ENCODE measurements around the gene ACP4.
"Not testable (repeated sequence)": the region's sequence is repeated elsewhere in the genome, so short reads cannot be mapped to it uniquely, and the experiment has no call there.

The ACP4 gene

DNA sequence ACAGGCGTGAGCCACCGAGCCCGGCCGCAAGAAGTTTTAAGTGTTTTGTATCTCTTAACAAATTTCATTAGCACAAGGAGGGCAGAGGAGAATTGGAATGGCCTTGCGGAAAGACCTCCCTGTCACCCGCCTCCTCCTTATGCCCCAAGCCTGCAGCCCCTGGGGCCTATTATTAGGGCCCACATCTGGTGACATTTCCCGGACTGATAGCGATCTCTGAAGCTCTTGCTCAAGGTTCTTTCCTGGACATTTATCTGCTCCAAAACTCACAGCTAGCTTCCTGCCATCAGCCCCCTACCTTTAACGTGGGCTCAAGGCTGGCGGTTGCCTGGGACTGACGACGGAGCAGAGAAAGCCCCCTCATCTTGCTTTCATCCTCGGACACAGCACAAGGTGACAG lies 26.7 kb upstream of the ACP4 start:
- not testable (repeated sequence) for H3K36me3 Mint-ChIP-seq (ENCODE audit: insufficient read depth); H3K9me3 Mint-ChIP-seq; DNase-seq (ENCODE audit: low spot score in 2 of 2); H3K4me1 Mint-ChIP-seq; ATAC-seq (replicated peaks; ENCODE audit: extremely low read depth, poor library complexity, severe bottlenecking); H3K4me3 Mint-ChIP-seq; H3K27ac Mint-ChIP-seq (ENCODE audit: low read depth)
- peaks cover 34% of the 10 kb centered on the region for H3K27me3 Mint-ChIP-seq

- H3K27me3 Mint-ChIP-seq: peaks cover 36% of the 10 kb centered on the region
- DNase-seq (ENCODE audit: low spot score in 2 of 2) (no peak), ATAC-seq (replicated peaks; ENCODE audit: extremely low read depth, poor library complexity, severe bottlenecking) (no peak)
- no peak overlapping the region for H3K4me3 Mint-ChIP-seq
- no peak overlapping the region for H3K27ac Mint-ChIP-seq (ENCODE audit: low read depth)
- H3K4me1 Mint-ChIP-seq: no peaks in the 10 kb centered on the region
- no peaks in the 10 kb centered on the region for H3K9me3 Mint-ChIP-seq
- H3K36me3 Mint-ChIP-seq (ENCODE audit: insufficient read depth): no peaks in the 10 kb centered on the region
Observed at GRCh38 chr19:50764409-50764808, 25.8 kb upstream of the ACP4 start.

DNA sequence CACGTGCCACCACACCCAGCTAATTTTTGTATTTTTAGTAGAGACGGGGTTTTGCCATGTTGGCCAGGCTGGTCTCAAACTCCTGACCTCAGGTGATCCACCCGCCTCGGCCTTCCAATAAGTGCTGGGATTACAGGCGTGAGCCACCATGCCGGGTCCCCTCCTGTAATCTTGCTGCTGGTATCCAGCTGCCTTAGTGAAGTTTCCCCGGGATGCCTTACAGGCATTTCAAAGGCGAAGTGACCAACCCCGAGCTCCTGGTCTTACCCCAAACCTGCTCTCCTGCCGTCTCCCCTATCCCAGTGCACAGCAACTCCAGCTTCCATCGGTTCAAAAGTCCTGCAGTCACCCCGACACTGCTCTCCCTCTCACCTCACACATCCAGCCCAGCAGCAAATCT lies 23.5 kb upstream of the ACP4 start:
- not testable (repeated sequence) for DNase-seq (ENCODE audit: low spot score in 2 of 2); ATAC-seq (replicated peaks; ENCODE audit: extremely low read depth, poor library complexity, severe bottlenecking); H3K27ac Mint-ChIP-seq (ENCODE audit: low read depth); H3K4me1 Mint-ChIP-seq; H3K4me3 Mint-ChIP-seq; H3K36me3 Mint-ChIP-seq (ENCODE audit: insufficient read depth); H3K9me3 Mint-ChIP-seq
- peaks cover 46% of the 10 kb centered on the region for H3K27me3 Mint-ChIP-seq

DNA sequence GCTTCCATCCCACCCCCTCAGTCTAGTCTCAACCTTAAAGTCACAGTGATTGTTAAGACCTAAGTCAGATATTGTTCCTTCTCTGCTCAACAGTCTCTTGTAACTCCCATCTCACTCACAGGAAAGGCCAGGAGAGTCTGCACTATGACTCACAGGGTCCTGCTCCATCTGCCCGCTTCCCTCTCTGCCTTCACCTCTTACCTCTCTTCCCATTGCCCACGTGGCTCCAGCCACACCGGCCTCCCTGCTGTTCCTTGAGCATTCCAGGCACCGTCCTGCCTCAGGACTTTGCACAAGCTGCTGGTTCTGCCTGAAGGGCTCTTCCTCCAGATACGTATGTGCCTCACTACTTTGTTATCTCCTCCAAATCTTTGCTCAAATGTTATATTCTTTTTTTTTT lies 23.0 kb upstream of the ACP4 start:
- not testable (repeated sequence) for H3K27ac Mint-ChIP-seq (ENCODE audit: low read depth); H3K36me3 Mint-ChIP-seq (ENCODE audit: insufficient read depth); ATAC-seq (replicated peaks; ENCODE audit: extremely low read depth, poor library complexity, severe bottlenecking); H3K4me1 Mint-ChIP-seq; DNase-seq (ENCODE audit: low spot score in 2 of 2); H3K9me3 Mint-ChIP-seq; H3K4me3 Mint-ChIP-seq
- peaks cover 46% of the 10 kb centered on the region for H3K27me3 Mint-ChIP-seq

- Mint-ChIP-seq H3K27me3 (peaks cover 46% of the 10 kb centered on the region), H3K27ac (ENCODE audit: low read depth) (no peak overlapping the region), H3K36me3 (ENCODE audit: insufficient read depth) (no peaks in the 10 kb centered on the region), H3K9me3 (no peaks in the 10 kb centered on the region), H3K4me3 (no peak overlapping the region), H3K4me1 (no peaks in the 10 kb centered on the region)
- no peak for ATAC-seq (replicated peaks; ENCODE audit: extremely low read depth, poor library complexity, severe bottlenecking)
- DNase-seq (ENCODE audit: low spot score in 2 of 2): no peak
Observed at GRCh38 chr19:50768277-50768676, 21.9 kb upstream of the ACP4 start.

DNA sequence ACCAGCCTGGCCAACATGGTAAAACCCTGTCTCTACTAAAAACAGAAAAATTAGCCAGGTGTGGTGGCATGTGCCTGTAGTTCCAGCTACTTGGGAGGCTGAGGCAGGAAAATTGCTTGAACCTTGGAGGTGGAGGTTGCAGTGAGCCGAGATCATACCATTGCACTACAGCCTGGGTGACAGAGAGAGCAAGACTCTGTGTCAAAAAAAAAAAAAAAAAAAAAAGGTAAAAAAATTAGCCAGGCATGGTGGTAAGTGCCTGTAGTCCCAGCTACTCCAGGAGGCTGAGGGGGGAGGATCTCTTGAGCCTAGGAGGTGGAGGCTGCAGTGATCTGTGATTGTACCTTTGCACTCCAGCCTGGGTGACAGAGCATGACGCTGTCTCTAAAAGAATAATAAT lies 20.1 kb upstream of the ACP4 start, which contains the start of gene GPR32:
Gene GPR32, plus strand, starts transcription at position 301 of the 400 bp plus-strand sequence. CDS start 137 bp downstream, outside the sequence.
- H3K9me3 Mint-ChIP-seq; DNase-seq (ENCODE audit: low spot score in 2 of 2); H3K4me1 Mint-ChIP-seq; H3K27ac Mint-ChIP-seq (ENCODE audit: low read depth); H3K36me3 Mint-ChIP-seq (ENCODE audit: insufficient read depth); ATAC-seq (replicated peaks; ENCODE audit: extremely low read depth, poor library complexity, severe bottlenecking); H3K4me3 Mint-ChIP-seq: not testable (repeated sequence)
- H3K27me3 Mint-ChIP-seq: peaks cover 45% of the 10 kb centered on the region

DNA sequence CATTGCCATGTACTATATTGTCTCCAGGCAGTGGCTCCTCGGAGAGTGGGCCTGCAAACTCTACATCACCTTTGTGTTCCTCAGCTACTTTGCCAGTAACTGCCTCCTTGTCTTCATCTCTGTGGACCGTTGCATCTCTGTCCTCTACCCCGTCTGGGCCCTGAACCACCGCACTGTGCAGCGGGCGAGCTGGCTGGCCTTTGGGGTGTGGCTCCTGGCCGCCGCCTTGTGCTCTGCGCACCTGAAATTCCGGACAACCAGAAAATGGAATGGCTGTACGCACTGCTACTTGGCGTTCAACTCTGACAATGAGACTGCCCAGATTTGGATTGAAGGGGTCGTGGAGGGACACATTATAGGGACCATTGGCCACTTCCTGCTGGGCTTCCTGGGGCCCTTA lies 19.3 kb upstream of the ACP4 start:
- Mint-ChIP-seq H3K4me3 (no peak overlapping the region), H3K36me3 (ENCODE audit: insufficient read depth) (no peaks in the 10 kb centered on the region), H3K27me3 (peaks cover 45% of the 10 kb centered on the region), H3K27ac (ENCODE audit: low read depth) (no peak overlapping the region), H3K9me3 (no peaks in the 10 kb centered on the region), H3K4me1 (no peaks in the 10 kb centered on the region)
- DNase-seq (ENCODE audit: low spot score in 2 of 2) (no peak), ATAC-seq (replicated peaks; ENCODE audit: extremely low read depth, poor library complexity, severe bottlenecking) (no peak)

- peaks cover 46% of the 10 kb centered on the region for H3K27me3 Mint-ChIP-seq
- no peak overlapping the region for H3K4me3 Mint-ChIP-seq
- no peaks in the 10 kb centered on the region for H3K4me1 Mint-ChIP-seq
Observed at GRCh38 chr19:50772476-50772875, 17.7 kb upstream of the ACP4 start.

GRCh38 chr19:50772912-50773311 lies 17.3 kb upstream of the ACP4 start:
- DNase-seq (ENCODE audit: low spot score in 2 of 2); H3K4me3 Mint-ChIP-seq; H3K9me3 Mint-ChIP-seq; ATAC-seq (replicated peaks; ENCODE audit: extremely low read depth, poor library complexity, severe bottlenecking); H3K27ac Mint-ChIP-seq (ENCODE audit: low read depth); H3K4me1 Mint-ChIP-seq; H3K36me3 Mint-ChIP-seq (ENCODE audit: insufficient read depth): not testable (repeated sequence)
- peaks cover 46% of the 10 kb centered on the region for H3K27me3 Mint-ChIP-seq

More at GRCh38 chr19:50772476-50772875, 17.7 kb upstream of the ACP4 start:
- H3K27ac Mint-ChIP-seq (ENCODE audit: low read depth): no peak overlapping the region
- H3K9me3 Mint-ChIP-seq: no peaks in the 10 kb centered on the region
- ATAC-seq (replicated peaks; ENCODE audit: extremely low read depth, poor library complexity, severe bottlenecking) (no peak), DNase-seq (ENCODE audit: low spot score in 2 of 2) (no peak)
- no peaks in the 10 kb centered on the region for H3K36me3 Mint-ChIP-seq (ENCODE audit: insufficient read depth)

GRCh38 chr19:50773454-50773853 lies 16.8 kb upstream of the ACP4 start:
- not testable (repeated sequence) for ATAC-seq (replicated peaks; ENCODE audit: extremely low read depth, poor library complexity, severe bottlenecking); H3K27ac Mint-ChIP-seq (ENCODE audit: low read depth); H3K36me3 Mint-ChIP-seq (ENCODE audit: insufficient read depth); H3K9me3 Mint-ChIP-seq; DNase-seq (ENCODE audit: low spot score in 2 of 2); H3K4me1 Mint-ChIP-seq; H3K4me3 Mint-ChIP-seq
- H3K27me3 Mint-ChIP-seq: peaks cover 46% of the 10 kb centered on the region

DNA sequence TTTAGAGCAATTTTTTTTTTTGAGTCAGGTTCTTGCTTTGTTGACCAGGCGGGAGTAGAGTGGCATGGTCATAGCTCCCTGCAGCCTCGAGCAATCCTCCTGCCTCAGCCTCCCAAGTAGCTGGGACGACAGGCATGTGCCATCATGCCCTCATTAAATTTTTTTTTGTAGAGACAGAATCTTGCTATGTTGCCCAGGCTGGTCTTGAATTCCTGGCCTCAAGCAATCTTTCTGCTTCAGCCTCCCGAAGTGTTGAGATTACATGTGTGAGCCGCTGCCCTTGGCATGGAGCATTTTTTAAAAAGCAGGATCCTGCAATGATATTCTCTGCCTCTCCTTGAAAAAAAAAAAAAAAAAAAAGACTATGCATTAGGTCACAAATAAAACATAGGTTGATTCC lies 14.1 kb upstream of the ACP4 start:
- no peak for DNase-seq (ENCODE audit: low spot score in 2 of 2)
- H3K27me3 Mint-ChIP-seq: peaks cover 61% of the 10 kb centered on the region
- no peaks in the 10 kb centered on the region for H3K4me1 Mint-ChIP-seq
- no peak overlapping the region for H3K4me3 Mint-ChIP-seq
- no peaks in the 10 kb centered on the region for H3K9me3 Mint-ChIP-seq
- H3K27ac Mint-ChIP-seq (ENCODE audit: low read depth): no peak overlapping the region
- no peak for ATAC-seq (replicated peaks; ENCODE audit: extremely low read depth, poor library complexity, severe bottlenecking)
- H3K36me3 Mint-ChIP-seq (ENCODE audit: insufficient read depth): no peaks in the 10 kb centered on the region

DNA sequence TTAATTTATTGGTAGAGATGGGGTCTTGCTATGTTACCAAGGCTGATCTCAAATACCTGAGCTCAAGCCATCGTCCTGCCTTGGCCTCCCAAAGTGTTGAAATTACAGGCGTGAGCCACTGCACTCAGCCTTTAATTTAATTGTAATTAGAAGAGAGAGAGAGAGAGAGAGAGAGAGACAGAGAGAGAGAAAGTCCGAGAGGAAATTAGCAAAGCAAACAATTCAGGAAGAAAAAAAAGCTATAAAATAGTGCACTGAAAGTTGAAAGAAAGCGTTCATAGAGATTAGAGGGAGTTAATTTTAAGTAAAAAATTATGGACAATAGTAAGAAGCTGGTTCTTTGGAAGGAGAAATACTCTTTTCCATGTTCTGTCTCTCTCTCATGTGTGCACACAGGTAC lies 13.0 kb upstream of the ACP4 start:
- Mint-ChIP-seq H3K27me3 (peaks cover 72% of the 10 kb centered on the region), H3K4me1 (no peaks in the 10 kb centered on the region), H3K36me3 (ENCODE audit: insufficient read depth) (no peaks in the 10 kb centered on the region), H3K27ac (ENCODE audit: low read depth) (no peak overlapping the region), H3K9me3 (no peaks in the 10 kb centered on the region), H3K4me3 (no peak overlapping the region)
- DNase-seq (ENCODE audit: low spot score in 2 of 2): no peak
- ATAC-seq (replicated peaks; ENCODE audit: extremely low read depth, poor library complexity, severe bottlenecking): no peak

GRCh38 chr19:50777830-50778303 lies 12.3 kb upstream of the ACP4 start:
- H3K4me1 Mint-ChIP-seq: no peaks in the 10 kb centered on the region
- H3K9me3 Mint-ChIP-seq: no peaks in the 10 kb centered on the region
- no peaks in the 10 kb centered on the region for H3K36me3 Mint-ChIP-seq (ENCODE audit: insufficient read depth)
- no peak overlapping the region for H3K27ac Mint-ChIP-seq (ENCODE audit: low read depth)
- peaks cover 78% of the 10 kb centered on the region for H3K27me3 Mint-ChIP-seq
- DNase-seq (ENCODE audit: low spot score in 2 of 2): no peak
- H3K4me3 Mint-ChIP-seq: no peak overlapping the region
- ATAC-seq (replicated peaks; ENCODE audit: extremely low read depth, poor library complexity, severe bottlenecking): no peak
